Mesendoderm (in vitro differentiated cells): ENCODE measurements around the gene PLXNB3.

Experiments used
- DNase-seq: peaks from one replicate; pipeline ENCODE4 v3.0.0; 2013
- H2AK5ac ChIP-seq: 2 replicates; pipeline ENCODE4 v1.6.1; 2013; ENCODE audit warnings: low read length, inconsistent platforms
- H2BK120ac ChIP-seq: 2 replicates; pipeline ENCODE4 v1.6.1; 2013; ENCODE audit warnings: low read depth, mild to moderate bottlenecking, low read length, moderate library complexity, mixed read lengths
- H2BK15ac ChIP-seq: replicated peaks from 2 replicates; pipeline ENCODE4 v1.6.1; 2013; ENCODE audit warnings: low read depth, mild to moderate bottlenecking, moderate library complexity
- H2BK5ac ChIP-seq: 2 replicates; pipeline ENCODE4 v1.6.1; 2013; ENCODE audit warnings: low read length, inconsistent platforms
- H3K18ac ChIP-seq: 2 replicates; pipeline ENCODE4 v1.6.1; 2013; ENCODE audit warnings: mild to moderate bottlenecking, low read length, mixed read lengths
- H3K23ac ChIP-seq: one replicate; pipeline ENCODE4 v1.6.1; 2013; ENCODE audit warnings: low read length
- H3K27ac ChIP-seq: 2 replicates; pipeline ENCODE4 v1.5.1; 2013; ENCODE audit warnings: low read depth, mild to moderate bottlenecking, inconsistent platforms, low read length, moderate library complexity
- H3K27me3 ChIP-seq: 2 replicates; pipeline ENCODE4 v1.6.1; 2013; ENCODE audit warnings: low read length, control low read depth, mild to moderate bottlenecking, inconsistent platforms; ENCODE audit not compliant: insufficient read depth, poor library complexity
- H3K36me3 ChIP-seq: 2 replicates; pipeline ENCODE4 v1.6.1; 2013; ENCODE audit warnings: low read length, inconsistent platforms; ENCODE audit not compliant: control insufficient read depth, insufficient read depth
- H3K4ac ChIP-seq: one replicate; pipeline ENCODE4 v1.6.1; 2013; ENCODE audit warnings: low read depth, mild to moderate bottlenecking, low read length, moderate library complexity
- H3K4me1 ChIP-seq: 2 replicates; pipeline ENCODE4 v1.6.1; 2013; ENCODE audit warnings: low read depth, low read length, inconsistent platforms; ENCODE audit not compliant: control insufficient read depth
- H3K4me2 ChIP-seq: 2 replicates; pipeline ENCODE4 v1.6.1; 2013; ENCODE audit warnings: low read length
- H3K4me3 ChIP-seq: 2 replicates; pipeline ENCODE4 v1.5.1; 2013; ENCODE audit warnings: mild to moderate bottlenecking, low read length
- H3K56ac ChIP-seq: one replicate; pipeline ENCODE4 v1.6.1; 2013; ENCODE audit warnings: low read length
- H3K79me1 ChIP-seq: 2 replicates; pipeline ENCODE4 v1.6.1; 2013; ENCODE audit warnings: low read length, inconsistent platforms
- H3K79me2 ChIP-seq: 2 replicates; pipeline ENCODE4 v1.6.1; 2013; ENCODE audit warnings: mild to moderate bottlenecking, low read length; ENCODE audit not compliant: control insufficient read depth, insufficient read depth
- H3K9ac ChIP-seq: 2 replicates; pipeline ENCODE4 v1.6.1; 2013; ENCODE audit warnings: low read length, inconsistent platforms
- H4K5ac ChIP-seq: one replicate; pipeline ENCODE4 v1.6.1; 2013; ENCODE audit warnings: low read length
- H4K8ac ChIP-seq: one replicate; pipeline ENCODE4 v1.6.1; 2013; ENCODE audit warnings: low read depth, mild to moderate bottlenecking, control low read depth, low read length, moderate library complexity
- WGBS: extraction: QIAGEN DNeasy Blood & Tissue Kit; methylation state at CpG from one replicate; pipeline ENCODE4 v1.1.7; 2013; ENCODE audit warnings: low lambda C conversion rate, missing lambda C conversion rate; ENCODE audit not compliant: insufficient coverage; ENCODE audit errors: extremely low coverage; 5-methylcytosine and 5-hydroxymethylcytosine counted together

PLXNB3 gene

DNA sequence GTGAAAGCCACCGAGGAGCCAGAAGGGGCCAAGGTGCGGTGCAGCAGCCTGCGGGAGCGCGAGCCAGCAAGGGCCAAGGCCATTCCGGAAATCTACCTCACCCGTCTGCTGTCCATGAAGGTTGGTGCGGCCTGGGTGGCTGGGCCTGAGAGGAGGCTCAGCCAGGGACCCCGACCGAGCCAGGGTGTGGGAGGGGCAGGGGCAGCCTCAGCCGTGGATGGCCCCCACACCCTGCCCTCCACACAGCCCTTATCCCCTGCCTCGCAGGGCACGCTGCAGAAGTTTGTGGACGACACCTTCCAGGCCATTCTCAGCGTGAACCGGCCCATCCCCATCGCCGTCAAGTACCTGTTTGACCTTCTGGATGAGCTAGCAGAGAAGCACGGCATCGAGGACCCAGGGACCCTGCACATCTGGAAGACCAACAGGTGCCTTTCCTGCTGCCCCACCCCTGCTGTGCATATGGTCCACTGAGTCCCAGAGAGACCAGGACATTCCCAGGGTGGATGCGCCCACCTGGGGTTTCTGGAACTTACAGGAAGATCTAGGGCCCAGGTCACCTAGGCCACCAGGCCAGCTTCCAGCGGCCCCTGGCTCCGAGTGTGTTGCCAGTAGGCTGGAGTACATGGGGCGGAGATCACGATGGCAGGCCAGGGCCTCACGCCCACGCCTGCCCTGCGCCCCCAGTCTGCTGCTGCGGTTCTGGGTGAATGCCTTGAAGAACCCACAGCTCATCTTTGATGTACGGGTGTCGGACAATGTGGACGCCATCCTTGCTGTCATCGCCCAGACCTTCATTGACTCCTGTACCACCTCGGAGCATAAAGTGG is 13.4 kb downstream of the PLXNB3 start:
- H3K36me3 ChIP-seq = no peaks in the 10 kb centered on the region
- H3K79me2 ChIP-seq = no peaks in the 10 kb centered on the region
- H3K56ac ChIP-seq = no peak overlapping the region
- H4K5ac ChIP-seq = no peak overlapping the region
- no peak for DNase-seq
- H3K23ac ChIP-seq = no peak overlapping the region
- no peak overlapping the region for H3K4me2 ChIP-seq
- H3K27me3 ChIP-seq = no peaks in the 10 kb centered on the region
- no peak overlapping the region for H3K9ac ChIP-seq
- H3K4me1 ChIP-seq = no peaks in the 10 kb centered on the region
- no CpG with 5 or more reads among the region's 34 CpGs for WGBS
- no peak overlapping the region for H2BK15ac ChIP-seq
- no peak overlapping the region for H3K27ac ChIP-seq
- H2BK120ac ChIP-seq = no peak overlapping the region
- no peak overlapping the region for H2BK5ac ChIP-seq
- no peak overlapping the region for H3K18ac ChIP-seq
- no peak overlapping the region for H3K4me3 ChIP-seq
- H4K8ac ChIP-seq = no peak overlapping the region
- no peaks in the 10 kb centered on the region for H3K79me1 ChIP-seq
- H2AK5ac ChIP-seq = no peak overlapping the region
- no peak overlapping the region for H3K4ac ChIP-seq

DNA sequence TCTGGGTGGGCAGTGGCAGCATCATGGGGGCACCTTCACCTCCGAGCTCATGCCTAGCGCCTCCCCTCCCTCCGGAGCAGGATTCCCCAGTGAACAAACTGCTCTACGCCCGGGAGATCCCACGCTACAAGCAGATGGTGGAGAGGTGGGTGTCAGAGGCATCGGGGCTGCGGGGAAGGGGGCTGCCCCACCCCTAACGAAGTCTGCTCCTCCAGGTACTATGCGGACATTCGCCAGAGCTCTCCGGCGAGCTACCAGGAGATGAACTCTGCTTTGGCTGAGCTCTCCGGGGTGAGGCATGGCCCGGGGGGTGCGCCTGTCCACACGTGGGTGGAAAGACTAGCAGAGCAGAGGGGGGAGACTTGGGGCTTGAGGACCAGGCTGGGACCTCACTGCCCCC is 14.1 kb downstream of the PLXNB3 start:
- no peak overlapping the region for H2BK5ac ChIP-seq
- H3K56ac ChIP-seq = no peak overlapping the region
- no peak overlapping the region for H3K4me2 ChIP-seq
- no CpG with 5 or more reads among the region's 17 CpGs for WGBS
- H3K27ac ChIP-seq = no peak overlapping the region
- H3K79me2 ChIP-seq = no peaks in the 10 kb centered on the region
- H3K4ac ChIP-seq = no peak overlapping the region
- no peak overlapping the region for H3K18ac ChIP-seq
- no peak overlapping the region for H2AK5ac ChIP-seq
- no peak overlapping the region for H3K4me3 ChIP-seq
- H2BK120ac ChIP-seq = no peak overlapping the region
- no peaks in the 10 kb centered on the region for H3K4me1 ChIP-seq
- H3K36me3 ChIP-seq = no peaks in the 10 kb centered on the region
- no peak overlapping the region for H3K9ac ChIP-seq
- no peaks in the 10 kb centered on the region for H3K79me1 ChIP-seq
- no peak overlapping the region for H4K8ac ChIP-seq
- DNase-seq = no peak
- no peak overlapping the region for H4K5ac ChIP-seq
- no peak overlapping the region for H3K23ac ChIP-seq
- no peak overlapping the region for H2BK15ac ChIP-seq
- no peaks in the 10 kb centered on the region for H3K27me3 ChIP-seq

DNA sequence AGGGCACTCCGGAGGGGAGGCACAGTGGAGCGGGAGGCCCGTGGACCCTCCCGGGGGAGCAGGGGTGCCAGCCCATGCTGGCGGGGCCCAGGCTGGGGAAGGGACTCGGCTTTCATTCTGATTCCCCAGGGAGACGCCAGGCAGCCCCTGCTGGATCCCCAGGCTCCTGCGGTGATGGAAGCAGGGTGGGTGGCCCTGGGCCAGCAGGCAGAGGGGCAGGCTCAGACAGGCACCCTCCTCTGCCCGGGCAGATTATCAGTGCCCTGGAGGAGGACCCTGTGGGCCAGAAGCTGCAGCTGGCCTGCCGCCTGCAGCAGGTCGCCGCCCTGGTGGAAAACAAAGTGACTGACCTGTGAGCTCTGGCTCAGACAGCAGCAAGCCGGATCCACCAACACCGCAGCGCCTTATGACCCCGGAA is 14.6 kb downstream of the PLXNB3 start:
- H3K4me3 ChIP-seq = no peak overlapping the region
- H3K9ac ChIP-seq = no peak overlapping the region
- no peak overlapping the region for H3K4ac ChIP-seq
- H3K79me1 ChIP-seq = no peaks in the 10 kb centered on the region
- H3K4me2 ChIP-seq = no peak overlapping the region
- H3K56ac ChIP-seq = no peak overlapping the region
- no peak overlapping the region for H2BK5ac ChIP-seq
- H3K23ac ChIP-seq = no peak overlapping the region
- H3K18ac ChIP-seq = no peak overlapping the region
- no CpG with 5 or more reads among the region's 16 CpGs for WGBS
- H3K27ac ChIP-seq = no peak overlapping the region
- no peaks in the 10 kb centered on the region for H3K27me3 ChIP-seq
- no peak for DNase-seq
- no peak overlapping the region for H2BK120ac ChIP-seq
- no peak overlapping the region for H4K8ac ChIP-seq
- H3K79me2 ChIP-seq = no peaks in the 10 kb centered on the region
- no peaks in the 10 kb centered on the region for H3K4me1 ChIP-seq
- H3K36me3 ChIP-seq = no peaks in the 10 kb centered on the region
- H2BK15ac ChIP-seq = no peak overlapping the region
- H2AK5ac ChIP-seq = no peak overlapping the region
- no peak overlapping the region for H4K5ac ChIP-seq

DNA sequence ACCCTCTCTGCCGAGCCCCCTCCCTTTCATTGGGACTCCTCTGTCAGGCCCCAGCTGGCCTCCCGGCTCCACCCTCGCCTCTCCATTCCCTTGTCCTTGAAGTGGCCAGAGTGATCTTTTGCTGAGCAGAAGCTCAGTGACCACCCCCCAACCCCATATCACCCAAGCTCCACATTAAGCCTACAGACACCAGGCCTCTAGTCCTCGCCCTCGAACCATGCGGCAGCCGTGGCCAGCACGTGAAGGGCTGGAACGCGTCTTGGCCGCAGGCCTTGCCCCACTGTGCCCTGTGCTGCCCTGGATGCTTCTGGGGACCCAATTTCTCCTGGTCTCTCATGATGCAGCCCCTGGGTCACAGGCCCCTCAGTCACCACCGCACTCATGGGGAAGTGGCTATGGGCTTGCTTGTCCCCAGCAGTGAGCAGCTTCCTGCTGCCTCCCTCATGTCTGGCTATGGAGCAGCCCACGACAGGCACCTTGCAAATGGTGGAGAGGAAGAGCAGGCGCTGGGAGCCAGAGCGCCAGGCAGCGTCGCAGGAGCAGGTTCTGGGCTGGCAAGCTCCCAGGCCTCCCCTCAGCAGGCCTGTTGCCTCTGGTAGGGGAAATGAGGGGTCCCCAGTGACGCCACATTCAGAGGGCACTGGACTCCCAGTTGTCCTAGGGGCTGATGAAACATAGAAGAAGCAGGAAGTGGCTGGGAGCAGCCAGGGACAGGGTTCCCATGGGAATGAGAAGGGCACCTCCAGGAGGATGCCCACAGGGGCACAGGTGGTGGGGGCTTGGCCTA is 16.0 kb downstream of the PLXNB3 start:
- H3K9ac ChIP-seq = no peak overlapping the region
- no peak overlapping the region for H4K8ac ChIP-seq
- no peak overlapping the region for H3K23ac ChIP-seq
- H3K4me3 ChIP-seq = no peak overlapping the region
- H3K4me2 ChIP-seq = no peak overlapping the region
- DNase-seq = no peak
- no peak overlapping the region for H2BK120ac ChIP-seq
- H3K4ac ChIP-seq = no peak overlapping the region
- no peak overlapping the region for H2BK15ac ChIP-seq
- no peak overlapping the region for H4K5ac ChIP-seq
- H3K36me3 ChIP-seq = no peaks in the 10 kb centered on the region
- no peak overlapping the region for H3K56ac ChIP-seq
- no peaks in the 10 kb centered on the region for H3K79me2 ChIP-seq
- H3K27ac ChIP-seq = no peak overlapping the region
- H3K4me1 ChIP-seq = no peaks in the 10 kb centered on the region
- WGBS = no CpG with 5 or more reads among the region's 18 CpGs
- H3K27me3 ChIP-seq = no peaks in the 10 kb centered on the region
- H3K18ac ChIP-seq = no peak overlapping the region
- no peaks in the 10 kb centered on the region for H3K79me1 ChIP-seq
- H2AK5ac ChIP-seq = no peak overlapping the region
- no peak overlapping the region for H2BK5ac ChIP-seq

DNA sequence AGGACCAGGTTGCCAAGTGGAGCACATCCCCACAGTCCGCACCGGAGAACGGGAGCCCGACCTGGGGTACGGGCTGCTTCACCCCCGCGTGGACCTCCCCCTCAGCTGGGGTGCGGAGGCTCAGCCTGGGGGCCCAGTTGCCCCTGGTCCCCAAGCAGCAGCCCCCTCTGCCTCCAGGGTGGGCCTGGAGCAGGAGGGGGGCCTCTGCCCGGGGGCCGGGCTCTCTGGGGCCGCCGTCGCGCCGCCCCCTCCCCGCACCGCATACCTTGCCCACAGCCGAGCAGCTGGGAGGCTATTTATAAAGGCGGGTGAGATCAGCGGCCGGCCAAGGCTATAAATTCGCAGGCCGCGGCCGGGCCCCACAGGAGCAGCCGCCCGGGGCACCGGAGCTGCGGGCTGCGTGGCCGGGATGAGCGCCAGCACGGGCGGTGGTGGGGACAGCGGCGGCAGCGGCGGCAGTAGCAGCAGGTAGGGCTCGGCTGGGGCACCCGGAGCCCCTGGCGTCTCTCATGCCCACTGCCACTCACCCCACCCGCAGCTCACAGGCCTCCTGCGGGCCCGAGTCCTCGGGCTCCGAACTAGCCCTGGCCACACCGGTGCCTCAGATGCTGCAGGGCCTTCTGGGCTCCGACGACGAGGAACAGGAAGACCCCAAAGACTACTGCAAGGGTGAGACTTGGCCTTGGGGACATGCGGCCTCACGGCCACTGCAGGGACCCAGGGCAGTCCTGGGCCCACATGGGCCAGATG is 16.8 kb downstream of the PLXNB3 start, which contains the start of gene SRPK3:
Gene SRPK3, plus strand, starts transcription at position 364 of the 750 bp plus-strand sequence. Its CDS starts 46 bp downstream, at position 410.
- Histone ChIP-seq H2AK5ac (no peak within 1 kb of the TSS), H3K9ac (no peak within 1 kb of the TSS), H3K79me2 (no peaks in the 10 kb centered on the region), H3K4me3 (no peak within 1 kb of the TSS), H3K23ac (no peak within 1 kb of the TSS), H4K5ac (no peak within 1 kb of the TSS), H3K79me1 (no peaks in the 10 kb centered on the region), H3K36me3 (no peaks in the 10 kb centered on the region), H4K8ac (no peak within 1 kb of the TSS), H3K4me2 (no peak within 1 kb of the TSS), H3K27me3 (no peaks in the 10 kb centered on the region), H2BK5ac (no peak within 1 kb of the TSS), H3K4me1 (no peaks in the 10 kb centered on the region), H3K56ac (no peak within 1 kb of the TSS), H3K27ac (no peak within 1 kb of the TSS), H2BK120ac (no peak within 1 kb of the TSS), H3K18ac (no peak within 1 kb of the TSS), H2BK15ac (no peak within 1 kb of the TSS), H3K4ac (no peak within 1 kb of the TSS)
- WGBS = no CpG with 5 or more reads among the region's 52 CpGs
- DNase-seq = no peak
